OCI-LY3 (cell line): ENCODE measurements around the gene WDR38.

Experiments used
- EZH2phosphoT487 ChIP-seq: fragments of 200-600 bp; shearing (Covaris generic); IDR thresholded peaks from 2 replicates; pipeline ENCODE4 v1.6.1; 2018; ENCODE audit warnings: antibody characterized with exemption, mixed run types, low read depth
- TF ChIP-seq, protein P1 (sequence below): fragments of 200-600, 300-600 bp; sonication (generic); IDR thresholded peaks from 2 replicates; pipeline ENCODE4 v1.5.1; 2014; ENCODE audit warnings: antibody characterized with exemption, low read length, low read depth

- TF ChIP-seq, protein P1, sequence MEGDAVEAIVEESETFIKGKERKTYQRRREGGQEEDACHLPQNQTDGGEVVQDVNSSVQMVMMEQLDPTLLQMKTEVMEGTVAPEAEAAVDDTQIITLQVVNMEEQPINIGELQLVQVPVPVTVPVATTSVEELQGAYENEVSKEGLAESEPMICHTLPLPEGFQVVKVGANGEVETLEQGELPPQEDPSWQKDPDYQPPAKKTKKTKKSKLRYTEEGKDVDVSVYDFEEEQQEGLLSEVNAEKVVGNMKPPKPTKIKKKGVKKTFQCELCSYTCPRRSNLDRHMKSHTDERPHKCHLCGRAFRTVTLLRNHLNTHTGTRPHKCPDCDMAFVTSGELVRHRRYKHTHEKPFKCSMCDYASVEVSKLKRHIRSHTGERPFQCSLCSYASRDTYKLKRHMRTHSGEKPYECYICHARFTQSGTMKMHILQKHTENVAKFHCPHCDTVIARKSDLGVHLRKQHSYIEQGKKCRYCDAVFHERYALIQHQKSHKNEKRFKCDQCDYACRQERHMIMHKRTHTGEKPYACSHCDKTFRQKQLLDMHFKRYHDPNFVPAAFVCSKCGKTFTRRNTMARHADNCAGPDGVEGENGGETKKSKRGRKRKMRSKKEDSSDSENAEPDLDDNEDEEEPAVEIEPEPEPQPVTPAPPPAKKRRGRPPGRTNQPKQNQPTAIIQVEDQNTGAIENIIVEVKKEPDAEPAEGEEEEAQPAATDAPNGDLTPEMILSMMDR, result no peak
- no peak for TF ChIP-seq EZH2phosphoT487
These were observed 40.8 kb upstream of the WDR38 start for GRCh38 chr9:124812441-124812876.
